Tibial nerve (tissue), 4 donors: Measurements from ENCODE around the gene EYA2.

Experiments used
- EP300 ChIP-seq, 2 donors: sonication (generic); formaldehyde crosslinking; IDR thresholded peaks; one replicate each; pipeline ENCODE4 v1.6.1; 2017; ENCODE audit warnings: antibody characterized with exemption in 2 of 2, mild to moderate bottlenecking in 1 of 2
- POLR2A ChIP-seq, 2 donors: fragments of 450-650 bp; IDR thresholded peaks; one replicate each; pipeline ENCODE4 v1.6.1; 2017; ENCODE audit warnings: antibody characterized with exemption in 2 of 2, mild to moderate bottlenecking in 2 of 2, moderate library complexity in 2 of 2
- TF ChIP-seq, protein P1 (sequence below), 5 experiments: fragments of 200-600 bp in 3 of 5; fragments of 450-650 bp in 2 of 5; sonication (generic) in 3 of 5; IDR thresholded peaks; one replicate each; pipeline ENCODE4 v1.5.1; 2016 to 2019; ENCODE audit warnings: antibody characterized with exemption in 5 of 5, mild to moderate bottlenecking in 3 of 5, moderate library complexity in 2 of 5

DNA sequence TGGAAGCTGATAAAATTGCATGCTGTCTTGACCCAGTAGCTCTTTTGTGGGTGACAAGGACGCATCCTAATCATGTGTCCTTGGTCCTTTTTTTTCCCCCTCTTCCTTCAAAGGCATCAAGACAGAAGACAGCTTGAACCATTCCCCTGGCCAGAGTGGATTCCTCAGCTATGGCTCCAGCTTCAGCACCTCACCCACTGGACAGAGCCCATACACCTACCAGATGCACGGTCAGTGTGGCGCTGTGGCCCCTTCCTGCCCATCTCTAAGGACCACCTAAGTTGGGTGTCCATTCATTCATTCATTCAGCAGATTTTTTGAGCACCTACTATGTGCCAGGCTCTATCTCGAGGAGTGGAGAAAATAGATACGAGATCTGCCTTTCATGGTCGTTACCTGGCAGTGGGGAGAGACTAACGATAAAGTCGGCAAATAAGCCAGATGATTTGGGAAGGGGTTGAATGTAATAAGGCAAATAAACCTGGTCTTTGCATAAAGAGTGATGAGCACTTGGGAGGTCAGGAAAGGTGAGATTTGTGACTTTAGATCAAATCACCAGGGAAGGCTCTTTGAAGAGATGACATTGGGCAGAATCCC, 121.5 kb downstream of the EYA2 start:
- TF ChIP-seq, protein P1, sequence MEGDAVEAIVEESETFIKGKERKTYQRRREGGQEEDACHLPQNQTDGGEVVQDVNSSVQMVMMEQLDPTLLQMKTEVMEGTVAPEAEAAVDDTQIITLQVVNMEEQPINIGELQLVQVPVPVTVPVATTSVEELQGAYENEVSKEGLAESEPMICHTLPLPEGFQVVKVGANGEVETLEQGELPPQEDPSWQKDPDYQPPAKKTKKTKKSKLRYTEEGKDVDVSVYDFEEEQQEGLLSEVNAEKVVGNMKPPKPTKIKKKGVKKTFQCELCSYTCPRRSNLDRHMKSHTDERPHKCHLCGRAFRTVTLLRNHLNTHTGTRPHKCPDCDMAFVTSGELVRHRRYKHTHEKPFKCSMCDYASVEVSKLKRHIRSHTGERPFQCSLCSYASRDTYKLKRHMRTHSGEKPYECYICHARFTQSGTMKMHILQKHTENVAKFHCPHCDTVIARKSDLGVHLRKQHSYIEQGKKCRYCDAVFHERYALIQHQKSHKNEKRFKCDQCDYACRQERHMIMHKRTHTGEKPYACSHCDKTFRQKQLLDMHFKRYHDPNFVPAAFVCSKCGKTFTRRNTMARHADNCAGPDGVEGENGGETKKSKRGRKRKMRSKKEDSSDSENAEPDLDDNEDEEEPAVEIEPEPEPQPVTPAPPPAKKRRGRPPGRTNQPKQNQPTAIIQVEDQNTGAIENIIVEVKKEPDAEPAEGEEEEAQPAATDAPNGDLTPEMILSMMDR (IDR thresholded peaks at IDR 0.05): no peak
- no peak for TF ChIP-seq POLR2A (IDR thresholded peaks at IDR 0.05)
- no peak for TF ChIP-seq EP300 (IDR thresholded peaks at IDR 0.05)
